Measurements from ENCODE around the gene PLXNA4. TPM values are rescaled to one million over a fixed set of nuclear protein-coding genes. Genes with fewer than 3 reads are reported as not detected.

Gene PLXNA4
- total RNA-seq, 2 donors from 2014 or later, result 9.5 to 18.0 TPM

DNA sequence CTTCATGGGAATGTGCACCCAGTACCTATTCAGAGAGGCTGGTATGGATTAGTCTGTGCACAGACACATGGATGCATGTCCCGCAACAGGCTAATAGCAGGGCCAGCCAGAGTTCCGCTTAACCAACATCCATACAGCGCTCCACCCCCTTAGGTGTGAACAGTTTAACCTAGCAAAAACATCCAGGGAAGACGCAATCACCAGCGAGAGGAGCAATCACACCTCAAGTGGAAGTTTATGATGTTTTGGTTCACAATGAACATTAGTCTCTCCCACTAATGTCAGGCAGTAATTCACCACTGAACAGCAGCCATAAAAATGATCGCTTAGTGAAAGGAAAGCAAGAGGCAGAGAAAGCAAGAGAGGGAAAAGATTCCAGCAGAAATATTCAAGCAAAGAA lies 91.1 kb downstream of the PLXNA4 start:
- H3K4me1 ChIP-seq, result peaks cover 0 to 27% of the 10 kb centered on the region in 2 donors
- no peak overlapping the region for H3K27ac ChIP-seq
- H3K27me3 ChIP-seq, result no peaks in the 10 kb centered on the region
- H3K4me3 ChIP-seq, result no peak overlapping the region
- DNase-seq (ENCODE audit: low spot score), result no peak
- no peaks in the 10 kb centered on the region for H3K36me3 ChIP-seq
- TF ChIP-seq, protein P1, sequence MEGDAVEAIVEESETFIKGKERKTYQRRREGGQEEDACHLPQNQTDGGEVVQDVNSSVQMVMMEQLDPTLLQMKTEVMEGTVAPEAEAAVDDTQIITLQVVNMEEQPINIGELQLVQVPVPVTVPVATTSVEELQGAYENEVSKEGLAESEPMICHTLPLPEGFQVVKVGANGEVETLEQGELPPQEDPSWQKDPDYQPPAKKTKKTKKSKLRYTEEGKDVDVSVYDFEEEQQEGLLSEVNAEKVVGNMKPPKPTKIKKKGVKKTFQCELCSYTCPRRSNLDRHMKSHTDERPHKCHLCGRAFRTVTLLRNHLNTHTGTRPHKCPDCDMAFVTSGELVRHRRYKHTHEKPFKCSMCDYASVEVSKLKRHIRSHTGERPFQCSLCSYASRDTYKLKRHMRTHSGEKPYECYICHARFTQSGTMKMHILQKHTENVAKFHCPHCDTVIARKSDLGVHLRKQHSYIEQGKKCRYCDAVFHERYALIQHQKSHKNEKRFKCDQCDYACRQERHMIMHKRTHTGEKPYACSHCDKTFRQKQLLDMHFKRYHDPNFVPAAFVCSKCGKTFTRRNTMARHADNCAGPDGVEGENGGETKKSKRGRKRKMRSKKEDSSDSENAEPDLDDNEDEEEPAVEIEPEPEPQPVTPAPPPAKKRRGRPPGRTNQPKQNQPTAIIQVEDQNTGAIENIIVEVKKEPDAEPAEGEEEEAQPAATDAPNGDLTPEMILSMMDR (IDR thresholded peaks at IDR 0.05), result no peak
- no peaks in the 10 kb centered on the region for H3K9me3 ChIP-seq

DNA sequence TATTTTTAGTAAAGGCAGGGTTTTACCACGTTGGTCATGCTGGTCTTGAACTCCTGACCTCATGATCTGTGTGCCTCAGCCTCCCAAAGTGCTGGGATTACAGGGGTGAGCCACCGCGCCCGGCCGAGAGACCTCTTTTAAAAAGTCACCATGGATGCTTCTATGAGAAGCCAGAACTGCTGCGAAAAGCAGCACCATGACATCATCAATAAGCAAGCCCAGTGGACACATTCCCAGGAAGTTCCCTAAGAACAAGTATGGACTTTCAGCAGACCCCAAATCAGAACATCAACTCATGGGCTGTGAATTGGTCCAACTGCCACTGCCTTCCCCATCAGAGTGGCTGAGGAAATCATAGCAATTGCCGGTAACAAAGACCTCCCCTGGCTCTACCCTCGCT lies 93.4 kb downstream of the PLXNA4 start:
- H3K9me3 ChIP-seq, result no peaks in the 10 kb centered on the region
- TF ChIP-seq, protein P1 (IDR thresholded peaks at IDR 0.05), result no peak
- peaks cover 0 to 29% of the 10 kb centered on the region in 2 donors for H3K4me1 ChIP-seq
- DNase-seq (ENCODE audit: low spot score), result no peak
- H3K27ac ChIP-seq, result no peak overlapping the region
- H3K36me3 ChIP-seq, result no peaks in the 10 kb centered on the region
- H3K4me3 ChIP-seq, result no peak overlapping the region
- no peaks in the 10 kb centered on the region for H3K27me3 ChIP-seq

DNA sequence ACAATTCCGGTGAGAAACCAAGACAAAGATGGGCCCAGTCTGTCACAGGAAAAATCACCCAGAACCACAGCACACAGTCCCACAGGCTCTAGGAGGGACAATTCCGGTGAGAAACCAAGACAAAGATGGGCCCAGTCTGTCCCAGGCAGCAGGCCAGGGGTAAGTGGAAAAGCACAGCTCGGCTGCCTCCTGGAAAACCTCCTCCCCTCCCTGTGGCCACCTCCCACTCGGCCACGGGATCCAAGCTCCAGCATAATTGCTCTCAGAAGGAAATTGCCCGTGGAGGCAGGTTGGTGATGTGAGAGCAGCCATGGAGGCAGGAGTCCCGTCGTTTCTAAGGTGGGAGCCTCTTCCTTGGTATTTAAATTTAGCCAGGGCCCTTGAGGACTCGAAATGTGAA lies 95.7 kb downstream of the PLXNA4 start:
- Histone ChIP-seq H3K27me3 (no peaks in the 10 kb centered on the region), H3K27ac (peak overlapping the region in 1 of 2 donors; percentile 15), H3K4me3 (no peak overlapping the region), H3K9me3 (no peaks in the 10 kb centered on the region), H3K4me1 (peaks cover 0 to 22% of the 10 kb centered on the region in 2 donors), H3K36me3 (no peaks in the 10 kb centered on the region)
- TF ChIP-seq, protein P1 (IDR thresholded peaks at IDR 0.05), result no peak
- DNase-seq (ENCODE audit: low spot score), result peak; percentile 83

DNA sequence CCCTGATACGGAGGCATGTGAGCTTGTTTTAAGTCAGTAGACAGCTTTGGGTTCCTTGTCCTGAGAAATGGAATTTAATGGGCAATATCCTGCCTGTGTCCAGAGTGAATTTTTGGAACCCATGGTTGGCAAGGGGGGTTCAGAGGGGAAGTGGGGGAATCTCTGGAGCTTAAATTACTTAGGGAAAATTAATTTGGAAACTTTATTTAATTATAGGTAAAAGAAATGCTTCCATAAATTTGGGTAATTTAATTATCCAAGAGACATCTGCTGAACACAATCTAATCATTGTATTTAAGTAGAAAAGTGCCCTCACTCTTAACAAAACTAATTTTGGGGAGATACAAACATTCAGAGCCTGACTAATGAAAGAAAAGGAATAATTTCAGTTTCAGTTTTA lies 99.7 kb downstream of the PLXNA4 start:
- peaks cover 0 to 51% of the 10 kb centered on the region in 2 donors for H3K4me1 ChIP-seq
- H3K27me3 ChIP-seq, result no peaks in the 10 kb centered on the region
- DNase-seq (ENCODE audit: low spot score), result no peak
- TF ChIP-seq, protein P1 (IDR thresholded peaks at IDR 0.05), result no peak
- no peak overlapping the region for H3K27ac ChIP-seq
- no peaks in the 10 kb centered on the region for H3K9me3 ChIP-seq
- H3K4me3 ChIP-seq, result no peak overlapping the region
- H3K36me3 ChIP-seq, result no peaks in the 10 kb centered on the region

DNA sequence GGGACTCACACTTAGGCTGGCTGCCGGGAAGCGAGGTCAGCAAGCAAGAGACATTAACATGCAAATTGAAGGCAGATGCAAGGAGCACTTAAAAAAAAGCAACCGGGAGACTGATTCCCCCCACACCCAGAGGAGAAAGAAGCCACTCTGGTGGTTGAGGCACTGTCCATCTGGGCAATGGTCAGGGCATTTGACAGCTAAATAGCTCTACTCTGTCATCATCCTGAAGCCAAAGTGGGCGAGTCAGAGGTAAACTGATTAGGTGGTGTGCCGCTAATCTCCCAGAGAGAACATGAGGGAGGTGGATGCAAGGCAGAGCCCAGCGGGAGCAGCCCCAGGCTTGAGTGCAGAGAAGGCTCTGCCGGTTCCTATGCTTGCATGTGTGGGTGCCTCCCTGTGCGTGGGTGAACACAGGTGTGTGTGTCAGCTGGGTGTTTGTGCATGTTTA lies 100.6 kb downstream of the PLXNA4 start:
- no peaks in the 10 kb centered on the region for H3K9me3 ChIP-seq
- TF ChIP-seq, protein P1 (IDR thresholded peaks at IDR 0.05), result no peak
- H3K27ac ChIP-seq, result no peak overlapping the region
- H3K27me3 ChIP-seq, result no peaks in the 10 kb centered on the region
- H3K36me3 ChIP-seq, result no peaks in the 10 kb centered on the region
- H3K4me1 ChIP-seq, result peaks cover 0 to 46% of the 10 kb centered on the region in 2 donors
- no peak overlapping the region for H3K4me3 ChIP-seq
- no peak for DNase-seq (ENCODE audit: low spot score)

DNA sequence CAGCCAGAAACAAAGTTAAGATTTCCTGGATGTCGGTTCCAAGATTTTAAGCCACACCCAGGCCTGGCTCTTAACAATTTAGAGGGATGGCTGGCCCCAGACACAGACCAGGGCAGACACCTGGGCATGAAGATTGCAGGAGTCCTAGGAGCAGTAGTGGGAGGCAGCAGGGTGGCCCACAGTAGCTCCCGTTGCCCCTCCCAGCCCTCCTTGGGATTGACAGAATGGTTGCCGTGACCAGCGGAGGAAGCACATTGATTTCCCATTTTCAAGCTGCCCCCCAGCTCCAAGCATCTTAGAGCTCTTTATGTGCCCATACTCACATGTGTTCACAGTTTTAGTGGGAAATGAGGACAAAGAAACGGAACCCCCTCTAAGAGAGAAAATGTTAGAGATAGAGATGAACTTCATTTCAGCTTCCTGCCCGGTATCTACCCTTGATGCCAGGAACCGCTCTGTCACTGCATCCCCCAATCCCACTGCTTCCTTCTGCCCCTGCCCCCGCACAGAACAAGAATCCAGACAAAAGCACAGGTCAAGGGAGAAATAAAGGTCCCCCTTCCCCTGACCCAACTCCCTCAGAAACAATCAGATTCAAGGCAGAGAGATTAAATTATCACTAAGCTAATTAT lies 101.1 kb downstream of the PLXNA4 start:
- Histone ChIP-seq H3K36me3 (no peaks in the 10 kb centered on the region), H3K27me3 (no peaks in the 10 kb centered on the region), H3K4me1 (peaks cover 0 to 41% of the 10 kb centered on the region in 2 donors), H3K9me3 (no peaks in the 10 kb centered on the region), H3K27ac (no peak overlapping the region), H3K4me3 (no peak overlapping the region)
- no peak for DNase-seq (ENCODE audit: low spot score)
- TF ChIP-seq, protein P1 (IDR thresholded peaks at IDR 0.05), result no peak

Measured in right atrium auricular region (tissue), 2 donors.